GM10266 (cell line): ENCODE results near the gene SETD2.
A peak's percentile ranks its signal among the peaks of the same experiment; 100 is the strongest.

Experiments used
- DNase-seq: peaks from one replicate; pipeline ENCODE4 v3.0.0; 2012; ENCODE audit errors: extremely low spot score
- TF ChIP-seq, protein P1 (sequence below): IDR thresholded peaks from 2 replicates; pipeline ENCODE4 v1.5.1; 2012; ENCODE audit warnings: mild to moderate bottlenecking, low read depth; ENCODE audit not compliant: control insufficient read depth, insufficient read depth; ENCODE audit errors: missing control alignments

SETD2 gene

DNA sequence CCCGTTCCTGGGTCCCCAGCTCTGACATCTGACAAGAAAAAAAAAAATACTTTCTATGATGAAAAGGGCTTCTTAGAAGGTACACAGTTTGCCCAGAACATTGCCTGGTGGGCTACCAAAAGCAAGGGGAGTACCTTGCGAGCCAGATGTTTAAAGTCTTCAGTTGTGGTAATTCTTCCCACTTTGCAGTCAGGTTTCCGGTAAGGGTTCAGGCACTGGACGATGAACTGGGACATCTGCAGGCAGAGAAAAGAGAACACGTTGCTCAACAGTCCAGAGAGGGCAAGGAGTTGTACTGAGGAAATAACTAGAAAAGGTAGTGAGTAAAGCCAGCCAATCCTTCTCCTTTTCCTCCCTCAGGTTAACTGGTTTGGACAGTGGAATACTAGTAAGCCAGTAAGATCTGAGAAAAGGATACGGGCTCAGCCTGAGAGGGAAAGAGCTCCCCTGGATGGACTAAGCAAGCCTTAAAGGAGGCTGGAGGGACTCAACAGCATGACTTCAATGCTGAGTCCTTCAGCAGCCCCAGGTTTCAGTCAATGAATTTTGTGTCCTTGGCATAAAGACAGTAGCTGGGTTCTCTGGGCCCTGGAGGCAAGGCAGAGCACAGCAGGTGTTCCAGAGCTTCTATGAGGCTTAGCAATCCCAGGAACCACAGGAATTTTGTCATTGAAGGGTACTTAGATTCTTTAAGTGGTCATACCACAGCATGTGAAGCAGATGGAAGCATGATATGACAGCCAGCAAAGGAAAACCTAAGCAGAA, 146.2 kb downstream of the SETD2 start:
- TF ChIP-seq, protein P1, sequence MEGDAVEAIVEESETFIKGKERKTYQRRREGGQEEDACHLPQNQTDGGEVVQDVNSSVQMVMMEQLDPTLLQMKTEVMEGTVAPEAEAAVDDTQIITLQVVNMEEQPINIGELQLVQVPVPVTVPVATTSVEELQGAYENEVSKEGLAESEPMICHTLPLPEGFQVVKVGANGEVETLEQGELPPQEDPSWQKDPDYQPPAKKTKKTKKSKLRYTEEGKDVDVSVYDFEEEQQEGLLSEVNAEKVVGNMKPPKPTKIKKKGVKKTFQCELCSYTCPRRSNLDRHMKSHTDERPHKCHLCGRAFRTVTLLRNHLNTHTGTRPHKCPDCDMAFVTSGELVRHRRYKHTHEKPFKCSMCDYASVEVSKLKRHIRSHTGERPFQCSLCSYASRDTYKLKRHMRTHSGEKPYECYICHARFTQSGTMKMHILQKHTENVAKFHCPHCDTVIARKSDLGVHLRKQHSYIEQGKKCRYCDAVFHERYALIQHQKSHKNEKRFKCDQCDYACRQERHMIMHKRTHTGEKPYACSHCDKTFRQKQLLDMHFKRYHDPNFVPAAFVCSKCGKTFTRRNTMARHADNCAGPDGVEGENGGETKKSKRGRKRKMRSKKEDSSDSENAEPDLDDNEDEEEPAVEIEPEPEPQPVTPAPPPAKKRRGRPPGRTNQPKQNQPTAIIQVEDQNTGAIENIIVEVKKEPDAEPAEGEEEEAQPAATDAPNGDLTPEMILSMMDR = no peak
- peak; percentile 2 for DNase-seq

- peak; percentile 43 for DNase-seq
- TF ChIP-seq, protein P1 = no peak
Measured at GRCh38 chr3:47016934-47017435, 146.9 kb downstream of the SETD2 start.

GRCh38 chr3:47016086-47016933, 147.6 kb downstream of the SETD2 start:
- TF ChIP-seq, protein P1 = no peak
- no peak for DNase-seq

GRCh38 chr3:47015151-47015550, 148.8 kb downstream of the SETD2 start:
- no peak for DNase-seq
- TF ChIP-seq, protein P1 = no peak

GRCh38 chr3:47014036-47014435, 149.9 kb downstream of the SETD2 start:
- TF ChIP-seq, protein P1 = no peak
- DNase-seq = no peak

- no peak for DNase-seq
- TF ChIP-seq, protein P1 = no peak
Measured at GRCh38 chr3:47013231-47013630, 150.7 kb downstream of the SETD2 start.
